KOPT-K1 (cell line): ENCODE measurements around the gene AOC2.
A peak's percentile ranks its signal among the peaks of the same experiment; 100 is the strongest.

Experiments
- H3K27ac ChIP-seq: fragments of 200-600 bp; sonication (generic); 2 replicates; pipeline ENCODE4 v1.5.1; 2016; ENCODE audit warnings: antibody characterized with exemption, mild to moderate bottlenecking, low read depth, low read length; ENCODE audit not compliant: poor library complexity, severe bottlenecking
- H3K36me3 ChIP-seq: fragments of 200-600 bp; sonication (generic); 2 replicates; pipeline ENCODE4 v1.5.1; 2017; ENCODE audit warnings: antibody characterized with exemption, mild to moderate bottlenecking, low read length, moderate library complexity; ENCODE audit not compliant: insufficient read depth
- H3K9me3 ChIP-seq: fragments of 200-600 bp; sonication (generic); 2 replicates; pipeline ENCODE4 v1.5.1; 2017; ENCODE audit warnings: antibody characterized with exemption, low read length, mild to moderate bottlenecking; ENCODE audit not compliant: insufficient read depth, poor library complexity, severe bottlenecking

The AOC2 gene

GRCh38 chr17:42844271-42844670 is at the start of gene AOC2:
Gene AOC2, plus strand, starts transcription at chr17:42844580. Its CDS starts 47 bp downstream, at chr17:42844627.
- H3K27ac ChIP-seq, result no peak within 1 kb of the TSS
- H3K36me3 ChIP-seq, result peaks cover 67% of the 10 kb centered on the region
- no peaks in the 10 kb centered on the region for H3K9me3 ChIP-seq

- no peaks in the 10 kb centered on the region for H3K9me3 ChIP-seq
- no peak overlapping the region for H3K27ac ChIP-seq
- H3K36me3 ChIP-seq, result peaks cover 5% of the 10 kb centered on the region; the same call in 1 of the 2 replicates
These were observed 49.3 kb upstream of the AOC2 start for GRCh38 chr17:42795061-42795460.

DNA sequence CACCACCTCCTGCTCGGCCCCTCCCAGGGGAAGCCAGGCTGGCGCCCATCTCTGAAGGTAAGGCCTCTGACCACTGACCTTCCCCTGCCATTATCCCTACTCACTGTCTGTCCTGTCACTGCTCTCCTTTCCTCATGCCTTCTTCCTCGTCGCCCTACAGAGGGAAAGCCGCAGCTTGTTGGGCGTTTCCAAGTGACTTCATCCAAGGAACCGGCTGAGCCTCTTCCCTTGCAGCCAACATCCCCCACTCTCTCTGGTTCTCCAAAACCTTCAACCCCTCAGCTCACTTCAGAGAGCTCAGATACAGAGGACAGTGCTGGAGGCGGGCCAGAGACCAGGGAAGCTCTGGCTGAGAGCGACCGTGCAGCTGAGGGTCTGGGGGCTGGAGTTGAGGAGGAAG is 48.9 kb upstream of the AOC2 start:
- H3K27ac ChIP-seq, result no peak overlapping the region
- H3K36me3 ChIP-seq, result peaks cover 5% of the 10 kb centered on the region; the same call in 1 of the 2 replicates
- H3K9me3 ChIP-seq, result no peaks in the 10 kb centered on the region

DNA sequence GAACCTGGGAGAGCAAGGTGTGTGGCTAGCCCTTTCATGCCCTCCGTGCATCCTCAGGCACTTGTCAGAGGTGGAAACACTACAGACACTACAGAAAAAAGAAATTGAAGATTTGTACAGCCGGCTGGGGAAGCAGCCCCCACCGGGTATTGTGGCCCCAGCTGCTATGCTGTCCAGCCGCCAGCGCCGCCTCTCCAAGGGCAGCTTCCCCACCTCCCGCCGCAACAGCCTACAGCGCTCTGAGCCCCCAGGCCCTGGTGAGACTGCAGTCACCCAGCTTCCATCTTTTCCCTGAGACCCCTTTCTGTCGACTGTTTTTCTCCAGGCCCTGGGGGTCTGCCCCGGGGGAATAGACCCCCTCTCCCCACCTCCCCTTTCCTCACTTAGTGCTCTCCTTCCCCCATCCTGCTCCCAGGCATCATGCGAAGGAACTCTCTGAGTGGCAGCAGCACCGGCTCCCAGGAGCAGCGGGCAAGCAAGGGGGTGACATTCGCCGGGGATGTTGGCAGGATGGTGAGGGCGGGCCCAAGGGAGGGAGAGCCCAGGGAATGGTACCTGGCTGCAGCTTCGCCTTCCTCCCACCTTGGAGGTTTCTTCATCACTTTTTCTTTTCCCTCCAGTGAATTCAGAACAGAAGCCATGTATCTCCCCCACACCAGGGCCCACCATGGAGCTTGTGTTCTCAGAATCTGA is 48.2 kb upstream of the AOC2 start:
- peaks cover 5% of the 10 kb centered on the region; the same call in 1 of the 2 replicates for H3K36me3 ChIP-seq

GRCh38 chr17:42797067-42798007 is 47.0 kb upstream of the AOC2 start:
- H3K9me3 ChIP-seq, result no peaks in the 10 kb centered on the region
- no peak overlapping the region for H3K27ac ChIP-seq
- H3K36me3 ChIP-seq, result peaks cover 5% of the 10 kb centered on the region; the same call in 1 of the 2 replicates

More for the DNA sequence above, 48.2 kb upstream of the AOC2 start:
- Histone ChIP-seq H3K27ac (no peak overlapping the region), H3K9me3 (no peaks in the 10 kb centered on the region)

- H3K36me3 ChIP-seq, result peaks cover 5% of the 10 kb centered on the region; the same call in 1 of the 2 replicates
- H3K9me3 ChIP-seq, result no peaks in the 10 kb centered on the region
- H3K27ac ChIP-seq, result peak overlapping the region; percentile 53
These were observed 46.4 kb upstream of the AOC2 start for GRCh38 chr17:42798011-42798382.

- Histone ChIP-seq H3K36me3 (peaks cover 5% of the 10 kb centered on the region; the same call in 1 of the 2 replicates), H3K27ac (peak within 1 kb of the TSS; percentile 53), H3K9me3 (no peaks in the 10 kb centered on the region)
These were observed 45.7 kb upstream of the AOC2 start, which contains the start of the genes CNTD1 and COA3 for GRCh38 chr17:42798383-42799380. Gene CNTD1, plus strand, starts transcription at chr17:42798861. Its CDS starts 207 bp downstream, at chr17:42799068. Gene COA3, minus strand, starts transcription at chr17:42798704. Its CDS starts 23 bp downstream, at chr17:42798681.

DNA sequence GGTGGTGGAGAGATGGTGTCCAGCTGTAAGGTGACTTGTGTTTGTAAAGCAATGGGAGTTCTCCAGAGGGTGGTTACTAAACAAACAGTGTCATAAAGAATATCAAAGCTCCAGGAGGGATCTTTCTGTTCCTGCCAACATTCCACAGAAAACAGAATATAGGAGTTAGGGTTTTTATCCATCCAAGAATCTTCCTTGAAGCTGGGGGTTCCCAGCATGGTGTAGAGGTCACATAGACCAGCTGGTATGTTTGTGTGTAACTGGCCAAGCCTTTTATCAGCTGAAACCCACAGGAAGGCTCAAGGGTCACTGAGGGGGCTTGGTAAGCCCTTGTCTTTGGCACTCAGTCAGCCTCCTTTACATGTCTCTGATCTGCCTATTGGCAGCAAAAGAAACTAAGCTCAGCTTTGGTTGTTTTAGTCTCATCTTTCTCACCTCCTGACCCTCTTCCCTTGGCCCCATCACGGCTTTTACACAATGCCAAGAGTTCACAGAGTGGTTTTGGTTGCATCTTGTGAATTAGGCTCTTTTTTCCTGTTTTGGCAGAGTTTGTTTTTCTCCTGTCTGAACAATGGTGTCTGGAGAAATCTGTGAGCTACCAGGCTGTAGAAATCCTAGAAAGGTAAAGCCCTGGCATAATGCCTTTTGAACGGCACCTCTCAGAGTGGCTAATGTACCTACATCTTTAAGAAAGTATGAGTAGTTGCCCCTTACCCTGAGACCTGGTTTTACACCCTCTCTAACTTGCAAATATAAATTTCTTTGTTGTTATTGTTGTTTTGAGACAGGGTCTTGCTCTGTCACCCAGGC is 41.1 kb upstream of the AOC2 start:
- Histone ChIP-seq H3K27ac (no peak overlapping the region), H3K36me3 (0 out of 2 replicates have a peak, but pooled peaks cover 6% of the 10 kb centered on the region)

DNA sequence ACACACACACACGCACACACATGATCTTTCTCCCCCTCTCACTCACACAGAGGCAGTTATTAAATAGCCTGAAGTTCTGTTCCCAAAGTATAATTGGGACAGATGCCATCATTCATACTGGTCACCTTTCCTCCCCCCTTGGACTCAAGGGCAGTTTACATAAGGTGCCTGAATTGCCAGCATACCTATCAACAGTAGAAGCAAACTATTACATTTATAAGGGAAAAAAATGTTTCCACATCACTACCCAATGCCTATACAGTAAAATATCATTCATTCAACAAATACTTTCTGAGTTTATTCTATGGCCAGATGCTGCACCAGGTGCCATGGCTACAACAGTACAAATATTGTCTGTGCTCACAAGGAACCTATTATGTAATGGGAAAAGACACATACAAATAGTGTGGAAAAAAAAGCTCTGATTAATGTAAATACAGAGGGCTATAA is 39.4 kb upstream of the AOC2 start:
- Histone ChIP-seq H3K9me3 (no peaks in the 10 kb centered on the region), H3K36me3 (peaks cover 17% of the 10 kb centered on the region), H3K27ac (no peak overlapping the region)

More for the DNA sequence above, 41.1 kb upstream of the AOC2 start:
- H3K9me3 ChIP-seq, result no peaks in the 10 kb centered on the region

DNA sequence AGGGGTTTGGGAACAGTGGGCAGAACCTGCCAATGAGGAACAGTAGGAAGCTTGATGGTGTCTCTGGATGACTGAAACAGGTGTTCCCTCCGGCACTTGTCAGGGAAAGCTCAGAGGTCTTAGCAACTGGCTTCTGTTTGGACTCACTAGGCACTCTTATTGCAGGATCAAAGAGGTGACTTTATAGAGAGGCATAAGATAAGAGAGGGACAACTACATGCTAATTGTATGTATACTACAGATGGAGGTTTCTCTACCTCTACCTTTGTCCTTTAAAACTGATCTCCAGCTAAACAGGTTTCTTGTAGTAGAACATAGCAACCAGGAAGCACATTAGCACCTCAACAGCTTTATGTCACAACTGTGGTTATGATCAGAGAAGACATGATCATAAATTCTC is 38.1 kb upstream of the AOC2 start:
- Histone ChIP-seq H3K9me3 (no peaks in the 10 kb centered on the region), H3K27ac (no peak overlapping the region), H3K36me3 (peaks cover 31% of the 10 kb centered on the region)

GRCh38 chr17:42809250-42809649 is 35.1 kb upstream of the AOC2 start:
- Histone ChIP-seq H3K27ac (no peak overlapping the region), H3K9me3 (no peaks in the 10 kb centered on the region), H3K36me3 (peaks cover 60% of the 10 kb centered on the region)

DNA sequence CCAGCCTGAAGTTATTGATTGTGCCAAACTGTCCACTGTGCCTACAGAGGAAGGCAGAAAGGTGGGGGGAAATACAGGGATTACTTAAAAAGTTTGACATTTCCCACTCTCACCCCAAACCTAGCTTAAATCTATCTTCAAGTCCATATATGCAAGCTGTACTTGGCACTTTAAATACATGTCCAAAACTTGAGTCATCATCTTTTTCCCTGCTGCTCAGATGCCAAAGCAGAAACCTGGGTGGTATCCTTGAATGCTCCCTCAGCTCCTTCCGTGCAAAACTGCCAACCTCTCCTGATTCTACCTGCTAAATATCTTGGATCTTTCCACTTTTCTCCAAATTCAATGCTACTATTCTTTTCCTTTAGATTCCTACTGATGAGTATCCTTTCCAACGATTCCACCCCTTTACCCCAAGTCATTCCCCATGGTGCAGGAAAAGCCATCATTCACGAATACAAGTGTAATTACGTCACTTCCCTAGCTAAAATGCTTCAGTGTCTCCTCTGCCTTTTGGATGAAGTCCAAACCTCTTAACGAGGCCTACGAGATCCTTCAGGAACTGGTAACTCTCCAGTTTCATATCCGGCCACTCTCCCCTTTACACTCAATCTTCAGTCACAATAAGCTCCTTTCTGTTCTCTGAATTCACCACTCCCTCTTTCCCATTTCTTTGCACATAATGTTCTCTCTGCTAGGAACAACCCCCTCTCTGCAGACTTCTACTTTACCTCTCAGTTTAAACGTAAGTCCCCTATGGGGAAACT is 29.6 kb upstream of the AOC2 start:
- Histone ChIP-seq H3K27ac (no peak overlapping the region), H3K36me3 (peaks cover 99% of the 10 kb centered on the region), H3K9me3 (no peaks in the 10 kb centered on the region)

- no peaks in the 10 kb centered on the region for H3K9me3 ChIP-seq
- H3K36me3 ChIP-seq, result peaks cover 88% of the 10 kb centered on the region
- H3K27ac ChIP-seq, result no peak overlapping the region
These were observed 26.5 kb upstream of the AOC2 start for GRCh38 chr17:42817866-42818265.
